ENCODE results near the gene SEMA3G.

Gene SEMA3G

GRCh38 chr3:52438579-52439425 is 6.1 kb downstream of the SEMA3G start:
- no peak for ATAC-seq
- no peak for DNase-seq

DNA sequence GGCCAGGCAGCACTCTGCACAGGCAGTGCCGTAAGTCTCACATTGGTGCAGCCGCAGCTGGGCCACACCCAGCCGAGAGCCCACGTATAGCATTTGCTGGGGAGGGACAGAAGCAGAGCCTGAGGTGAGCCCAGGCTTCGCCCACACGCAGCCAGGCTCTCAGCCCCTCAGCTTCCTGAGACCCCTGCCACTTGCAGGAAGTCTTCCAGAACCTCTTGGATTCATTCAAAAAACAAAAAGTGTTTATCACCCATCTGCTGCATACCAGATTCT is 6.9 kb downstream of the SEMA3G start:
- DNase-seq, result no peak
- no peak for ATAC-seq

DNA sequence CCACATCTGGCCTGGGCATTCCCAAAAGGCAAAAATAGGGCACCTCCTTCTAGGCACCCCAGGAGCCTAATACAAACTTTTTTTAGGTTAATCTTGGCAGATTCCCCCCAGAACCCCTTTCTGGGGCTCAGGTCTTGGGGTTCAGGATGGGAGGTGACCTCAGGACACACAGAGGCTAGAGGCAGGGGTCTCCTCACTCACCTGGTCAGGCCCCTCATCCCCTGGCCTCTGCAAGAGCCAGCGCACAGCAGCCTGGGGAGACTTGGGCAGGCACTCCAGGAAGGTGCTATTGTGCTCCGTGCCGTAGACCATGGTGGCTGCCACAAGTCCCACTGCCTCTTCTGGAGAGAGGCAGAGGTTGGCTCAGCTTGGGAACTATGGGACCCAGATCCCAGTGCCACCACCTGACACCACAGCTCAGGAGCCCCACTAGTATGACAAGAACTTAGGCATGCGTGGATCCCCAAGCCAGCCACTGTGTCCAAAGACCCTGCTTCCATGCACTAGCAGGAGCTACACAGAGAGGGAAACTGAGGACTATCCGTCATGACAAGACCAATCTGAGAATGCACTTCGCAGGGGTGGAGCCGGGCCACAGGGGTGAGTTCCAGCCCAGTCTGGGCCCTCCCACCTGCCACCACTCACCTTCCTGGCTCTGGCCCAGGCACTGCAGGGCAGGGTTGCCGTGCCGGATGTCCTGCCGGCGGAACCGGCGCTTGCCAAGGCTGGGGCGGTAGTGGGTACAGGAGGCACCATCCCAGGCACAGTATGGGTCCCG is 7.4 kb downstream of the SEMA3G start:
- ATAC-seq (no peak), DNase-seq (no peak)

DNA sequence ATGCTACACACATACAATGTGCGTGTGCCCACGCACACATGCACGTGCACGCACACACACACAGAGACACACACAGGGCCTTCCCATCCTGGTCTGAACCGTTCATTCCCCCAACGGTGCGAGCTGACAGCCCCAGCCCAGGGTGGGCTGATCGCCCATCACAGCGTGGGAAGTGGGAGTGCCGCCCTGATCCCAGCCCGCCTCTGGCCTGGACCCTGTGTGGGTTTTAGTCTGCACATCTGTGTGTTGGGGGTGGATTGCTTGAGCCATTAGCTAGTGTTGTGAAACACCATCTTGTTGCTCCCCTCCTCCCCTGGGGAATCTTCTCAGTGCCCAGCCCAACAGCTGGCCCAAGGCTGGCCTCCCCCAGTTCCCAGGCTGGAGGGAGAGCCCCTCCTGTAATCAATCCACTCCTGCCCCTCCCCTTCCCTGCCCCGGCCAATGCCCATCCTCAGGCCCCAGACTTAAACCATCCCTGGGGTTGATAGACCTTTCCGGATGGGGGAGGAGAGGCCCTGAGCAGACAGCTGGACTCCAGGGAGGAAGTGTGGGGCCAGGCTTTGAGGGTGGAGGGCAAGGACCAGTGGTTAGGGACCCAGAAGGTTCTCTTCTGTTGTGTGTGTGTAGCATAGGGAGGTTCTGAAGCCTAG is 8.3 kb downstream of the SEMA3G start:
- DNase-seq (no peak), ATAC-seq (no peak)

DNA sequence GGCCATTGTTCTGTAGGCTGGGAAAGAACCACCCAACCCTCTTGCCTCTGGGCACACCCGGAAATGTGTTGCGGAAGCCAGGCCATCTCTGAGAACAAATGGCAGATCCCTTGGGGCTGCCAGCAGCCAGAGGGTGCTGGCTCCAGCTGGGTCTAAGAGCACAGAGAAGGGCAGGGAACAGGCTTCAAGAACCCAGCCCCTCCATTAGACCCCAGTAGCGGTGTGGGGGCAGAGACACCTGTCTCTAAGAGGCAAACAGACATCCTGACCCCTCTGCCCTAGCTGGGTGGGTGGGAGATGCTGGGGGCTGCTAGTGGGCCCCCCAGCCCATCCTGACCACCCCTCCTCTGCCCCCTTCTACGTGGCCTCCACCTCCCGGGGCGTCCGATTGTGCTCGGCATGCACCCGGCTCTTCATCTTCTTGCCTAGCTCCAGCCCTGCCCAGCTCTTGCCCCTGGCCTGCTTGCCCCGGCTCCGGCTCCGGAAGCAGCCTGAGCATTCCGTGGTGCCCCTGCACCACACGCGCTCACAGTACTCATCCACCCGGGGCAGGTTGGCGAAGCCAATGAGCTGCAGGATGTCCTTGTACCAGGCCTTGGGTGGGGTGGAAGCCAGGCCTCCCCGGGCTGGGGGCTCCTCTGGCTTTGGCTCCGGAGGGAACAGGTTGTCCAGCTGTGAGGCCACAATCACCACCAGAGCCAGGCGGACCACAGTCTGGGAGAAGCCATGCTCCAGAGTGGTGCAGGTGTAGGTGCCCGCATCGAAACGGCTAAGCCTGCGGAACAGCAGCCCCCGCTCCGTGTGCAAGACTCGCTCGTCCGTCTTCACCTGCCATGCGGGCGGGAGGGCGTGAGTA is 9.4 kb downstream of the SEMA3G start:
- no peak for DNase-seq
- ATAC-seq, result no peak

DNA sequence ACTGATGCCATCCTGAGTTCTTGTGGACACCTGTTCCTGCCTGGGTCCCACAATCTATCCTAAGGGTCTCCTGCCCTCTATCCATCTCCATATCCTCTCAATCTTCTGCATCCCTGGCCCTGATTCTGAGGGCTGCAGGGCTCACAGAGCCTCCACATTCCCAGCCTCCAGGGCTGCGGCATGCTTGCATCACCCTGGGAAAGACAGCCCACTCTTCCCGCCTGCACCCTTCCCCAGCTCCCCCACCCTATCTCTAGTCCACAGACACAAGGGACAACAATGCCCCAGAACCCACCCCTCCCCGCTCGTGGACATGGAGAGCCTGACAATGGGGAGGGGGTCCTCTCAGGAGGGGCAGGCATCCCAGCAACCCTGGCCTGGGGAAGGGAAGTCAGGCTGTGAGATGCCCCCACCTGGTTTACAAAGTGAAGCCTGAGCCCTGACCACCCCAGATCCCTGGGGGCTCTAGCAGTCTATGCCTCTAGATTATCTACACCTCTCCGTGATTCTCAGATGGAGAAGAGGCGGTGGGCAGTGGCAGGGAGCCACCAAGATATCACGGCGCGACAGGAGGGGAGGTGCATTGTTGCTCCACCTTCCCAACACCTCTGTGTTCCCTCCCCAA is 10.3 kb downstream of the SEMA3G start:
- ATAC-seq, result no peak
- DNase-seq, result no peak

DNA sequence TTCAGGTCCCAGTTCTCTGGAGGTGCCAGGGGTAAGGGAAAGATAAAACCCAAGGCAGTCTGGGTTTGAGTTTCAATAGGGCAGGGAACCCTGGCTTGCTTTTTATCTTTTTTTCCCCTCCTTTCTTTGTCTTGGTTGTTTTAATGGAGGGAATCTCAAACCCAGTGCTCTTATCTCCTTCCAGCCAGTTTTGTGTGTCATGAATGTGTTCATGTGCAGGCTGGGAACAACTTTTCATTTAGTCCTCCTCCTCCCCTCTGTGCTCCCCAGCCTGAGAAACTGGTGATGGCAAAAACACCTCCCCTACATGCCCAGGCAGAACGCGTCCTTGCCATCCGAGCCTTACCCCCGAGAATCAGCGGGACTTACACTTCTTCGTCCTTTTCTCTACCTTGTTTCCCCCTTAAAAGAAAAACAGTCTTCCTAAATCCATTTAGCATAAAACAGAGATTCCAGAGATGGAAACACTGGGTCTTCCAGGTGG is 10.9 kb downstream of the SEMA3G start:
- ATAC-seq (no peak), DNase-seq (no peak)

GRCh38 chr3:52433328-52433995 is 11.4 kb downstream of the SEMA3G start:
- DNase-seq (no peak), ATAC-seq (no peak)

GRCh38 chr3:52432691-52433141 is 12.2 kb downstream of the SEMA3G start:
- no peak for DNase-seq

DNA sequence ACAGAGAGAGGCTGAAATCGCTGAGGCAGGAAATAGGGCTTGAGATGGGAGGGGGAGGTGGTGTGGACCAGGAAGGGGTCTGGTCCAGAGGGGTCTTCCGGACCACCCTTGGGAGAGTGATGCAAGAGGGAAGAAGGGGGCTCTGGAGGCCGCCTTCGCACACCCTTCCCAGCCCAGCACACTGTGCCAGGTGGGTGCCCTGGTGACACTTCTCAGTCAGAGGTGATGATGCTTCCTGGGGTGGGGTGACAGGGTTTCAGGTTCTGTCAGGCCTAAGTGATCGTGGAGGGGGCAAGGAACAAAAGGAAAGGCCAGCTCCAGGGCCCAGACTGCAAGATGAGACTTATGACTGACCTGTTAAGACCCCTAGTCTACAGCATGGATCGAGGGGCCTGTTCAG is 12.7 kb downstream of the SEMA3G start:
- DNase-seq (no peak), ATAC-seq (no peak)

More at GRCh38 chr3:52432691-52433141, 12.2 kb downstream of the SEMA3G start:
- ATAC-seq, result no peak

DNA sequence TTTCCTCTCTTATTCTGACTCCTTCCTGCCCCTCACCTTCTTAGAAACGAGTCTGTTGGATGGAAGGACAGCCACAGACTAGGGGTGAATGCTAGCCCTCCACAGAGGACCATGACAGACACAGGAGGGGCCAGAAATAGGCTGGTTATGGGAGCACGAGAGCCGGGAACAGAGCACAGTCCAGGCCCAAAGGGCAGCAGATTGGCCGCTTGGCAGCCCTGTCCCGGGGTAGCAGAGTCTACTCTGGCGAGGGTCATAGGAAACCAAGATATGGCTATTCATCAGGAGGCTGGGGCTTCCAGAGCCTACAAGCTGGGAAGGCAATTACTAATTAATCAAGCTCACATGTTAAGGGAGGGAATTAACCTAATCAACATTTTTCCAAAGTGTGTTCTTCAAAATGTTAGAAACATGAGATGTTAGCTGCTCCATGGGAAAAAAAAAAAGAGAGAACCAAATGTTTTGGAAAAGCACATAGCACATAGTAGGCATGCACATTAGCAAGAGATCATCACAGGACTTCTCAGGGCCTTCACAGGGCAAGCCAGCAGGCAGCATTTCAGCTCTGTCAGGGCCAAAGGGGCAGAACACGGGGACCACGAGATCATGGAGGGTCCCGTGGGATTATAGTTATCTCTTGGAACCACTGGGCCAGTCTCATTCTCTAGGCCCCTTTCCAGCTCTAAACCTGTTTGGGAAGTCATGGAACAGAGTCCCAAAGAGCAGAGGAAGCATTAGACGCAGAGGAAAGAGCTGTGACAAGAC is 13.3 kb downstream of the SEMA3G start:
- ATAC-seq, result no peak
- no peak for DNase-seq

DNA sequence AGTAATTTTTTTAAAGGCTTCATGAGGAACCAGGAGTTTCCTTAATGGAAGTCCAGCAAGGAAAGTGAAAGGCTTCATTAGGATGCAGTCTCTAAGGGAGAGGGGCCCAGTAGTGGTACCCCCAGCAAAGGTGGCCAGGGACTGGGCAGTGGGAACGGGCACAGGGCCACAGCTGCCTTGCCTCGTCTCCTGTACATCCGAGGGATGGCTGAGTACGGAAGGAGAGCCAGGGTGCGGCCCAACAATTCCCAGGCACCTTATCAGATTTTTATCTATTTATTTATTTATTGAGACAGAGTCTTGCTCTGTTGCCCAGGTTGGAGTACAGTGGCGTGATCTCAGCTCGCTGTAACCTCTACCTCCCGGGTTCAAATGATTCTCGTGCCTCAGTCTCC is 14.5 kb downstream of the SEMA3G start:
- ATAC-seq, result no peak
- DNase-seq, result no peak

DNA sequence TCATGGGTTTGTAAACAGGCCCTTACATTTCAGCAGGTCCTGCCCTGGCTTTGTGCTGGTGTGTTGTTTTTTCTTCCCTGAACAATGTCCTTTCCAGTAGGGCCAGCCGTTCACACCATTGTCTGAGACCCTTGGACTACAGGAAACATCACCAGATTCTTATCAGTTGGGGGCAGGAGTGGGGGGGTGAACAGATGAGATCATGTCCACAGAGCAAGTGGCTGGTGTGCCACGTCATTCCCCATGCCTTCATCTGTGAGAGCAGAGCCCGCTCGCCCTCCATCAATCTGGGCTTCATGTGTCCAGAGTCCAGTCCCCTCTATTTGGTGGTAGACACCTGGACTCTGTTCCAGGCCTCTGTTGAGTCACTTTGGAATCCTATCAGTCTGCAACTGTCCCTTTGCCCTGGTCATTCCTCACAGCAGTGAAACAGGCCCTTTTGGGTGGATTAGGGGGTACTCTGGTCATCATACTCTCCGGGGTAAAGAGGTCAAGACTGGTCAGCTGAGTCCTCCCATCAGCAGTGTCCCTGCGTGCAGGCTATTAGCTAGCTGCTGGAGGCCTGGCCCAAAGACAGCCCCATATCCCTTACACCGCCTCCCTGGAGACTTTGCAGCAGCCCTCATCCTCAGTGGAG is 15.0 kb downstream of the SEMA3G start:
- DNase-seq (no peak), ATAC-seq (no peak)

DNA sequence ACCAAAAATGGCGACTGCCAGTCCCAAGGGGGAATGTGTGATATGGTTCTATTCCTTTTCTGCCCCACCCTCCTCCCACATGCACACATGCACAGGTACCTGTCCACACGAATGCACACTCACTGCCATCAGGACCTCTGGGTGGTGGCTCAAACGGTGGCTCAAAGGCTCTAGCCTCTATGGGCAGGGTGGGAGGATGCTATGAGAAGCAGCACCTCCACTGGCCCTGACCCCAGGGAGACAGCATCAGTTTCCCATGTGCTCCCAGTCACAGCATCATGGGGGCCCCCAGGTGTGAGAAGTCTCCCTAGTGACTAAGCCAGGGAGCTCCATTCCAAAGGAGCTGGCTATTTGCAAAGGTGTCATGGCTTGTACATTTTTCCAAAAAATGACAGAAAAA is 15.9 kb downstream of the SEMA3G start:
- ATAC-seq, result no peak
- DNase-seq, result no peak

- peak; percentile 84 for ATAC-seq
- DNase-seq, result no peak
These were observed 16.5 kb downstream of the SEMA3G start for GRCh38 chr3:52428151-52429005.

- DNase-seq, result no peak
- ATAC-seq, result no peak
These were observed 21.7 kb downstream of the SEMA3G start for GRCh38 chr3:52423173-52423572.

- DNase-seq (no peak), ATAC-seq (no peak)
These were observed 22.2 kb downstream of the SEMA3G start for GRCh38 chr3:52422669-52423068.

DNA sequence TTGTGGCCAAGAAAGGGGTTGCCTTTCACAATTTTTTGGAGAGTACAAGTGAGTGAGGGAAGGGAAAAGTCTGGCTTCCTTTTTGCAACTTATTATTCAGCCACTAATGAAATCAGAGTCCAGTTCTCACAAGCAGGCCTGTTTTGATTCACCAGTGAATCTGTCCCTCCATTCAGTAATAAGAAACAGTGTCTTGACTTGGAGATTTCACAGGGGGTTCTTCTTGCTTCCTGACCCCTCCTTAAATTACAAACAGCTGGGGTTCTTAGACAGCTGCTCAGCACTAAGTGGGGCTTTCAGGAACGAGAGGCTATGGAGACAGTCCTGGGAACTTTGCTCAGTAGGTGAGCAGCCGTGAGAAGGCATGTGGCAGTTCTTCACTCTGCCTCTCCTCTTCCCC is 24.5 kb downstream of the SEMA3G start:
- DNase-seq (no peak), ATAC-seq (no peak)

GRCh38 chr3:52415800-52416199 is 29.1 kb downstream of the SEMA3G start:
- ATAC-seq (no peak), DNase-seq (no peak)

All from stimulated activated naive CD8-positive, alpha-beta T cell treated with anti-CD3 and anti-CD28 coated beads, Interleukin-15, Interleukin-2, amounts not matched to agents 100 U/mL and 50 U/mL, for 24 hours (primary cell).